Stimulated activated naive CD4-positive, alpha-beta T cell (primary cell): ENCODE data around the gene SLC25A43.
"Not testable (repeated sequence)": the region's sequence is repeated elsewhere in the genome, so short reads cannot be mapped to it uniquely, and the experiment has no call there.

Source experiments
- DNase-seq, 6 experiments: peaks; one replicate each; lab custom pipeline; 2025; lab: John Stamatoyannopoulos, UW

The SLC25A43 gene

DNA sequence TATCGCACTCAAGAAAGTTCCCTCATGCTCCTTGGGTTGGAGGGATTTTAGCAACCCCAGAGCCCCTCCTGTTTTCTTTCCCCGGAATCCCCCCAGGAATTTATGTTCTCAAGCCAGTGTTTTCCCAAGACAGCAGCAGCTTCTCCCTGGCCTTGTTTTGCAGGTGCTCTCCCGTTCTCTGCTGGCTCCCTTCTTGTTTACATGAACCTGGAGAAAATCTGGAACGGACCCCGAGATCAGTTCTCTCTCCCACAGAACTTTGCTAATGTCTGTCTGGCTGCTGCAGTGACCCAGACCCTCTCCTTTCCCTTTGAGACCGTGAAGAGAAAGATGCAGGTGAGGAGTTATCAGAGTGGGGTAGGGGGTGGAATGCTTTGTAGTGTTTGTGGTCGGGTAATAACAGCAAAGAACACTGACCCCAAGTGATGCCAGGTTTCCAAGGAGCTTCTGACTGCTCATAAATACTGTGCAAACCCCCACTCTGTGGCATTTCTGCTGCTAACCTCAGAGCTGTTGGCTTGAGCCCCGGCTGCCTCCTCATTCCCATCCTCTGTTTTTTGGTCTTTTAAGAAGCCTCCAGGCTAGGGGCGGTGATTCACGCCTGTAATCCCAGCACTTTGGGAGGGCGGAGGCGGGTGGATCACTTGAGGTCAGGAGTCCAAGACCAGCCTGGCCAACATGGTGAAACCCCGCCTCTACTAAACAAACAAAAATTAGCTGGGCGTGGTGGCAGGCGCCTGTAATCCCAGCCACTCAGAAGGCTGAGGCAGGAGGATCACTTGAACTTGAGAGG, 11.1 kb downstream of the SLC25A43 start:
- no peak for DNase-seq

DNA sequence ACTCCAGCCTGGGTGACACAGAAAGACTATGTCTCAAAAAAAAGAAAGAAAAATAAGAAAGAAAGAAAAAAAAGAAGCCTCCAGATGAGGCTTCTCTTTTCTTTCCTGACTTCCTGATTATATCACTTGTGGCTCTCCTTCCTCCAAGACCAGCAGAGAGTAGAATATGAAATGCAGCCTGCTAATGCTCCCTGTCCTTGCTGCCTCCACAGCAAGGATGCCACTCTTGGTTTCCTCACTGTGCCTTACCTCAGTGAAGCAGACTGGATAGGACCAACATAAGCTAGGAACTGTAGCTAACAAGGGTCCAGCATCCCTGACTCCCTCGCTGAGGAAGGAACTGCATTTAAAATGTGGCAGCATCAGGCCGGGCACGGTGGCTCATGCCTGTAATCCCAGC, 11.7 kb downstream of the SLC25A43 start:
- DNase-seq, result no peak

DNA sequence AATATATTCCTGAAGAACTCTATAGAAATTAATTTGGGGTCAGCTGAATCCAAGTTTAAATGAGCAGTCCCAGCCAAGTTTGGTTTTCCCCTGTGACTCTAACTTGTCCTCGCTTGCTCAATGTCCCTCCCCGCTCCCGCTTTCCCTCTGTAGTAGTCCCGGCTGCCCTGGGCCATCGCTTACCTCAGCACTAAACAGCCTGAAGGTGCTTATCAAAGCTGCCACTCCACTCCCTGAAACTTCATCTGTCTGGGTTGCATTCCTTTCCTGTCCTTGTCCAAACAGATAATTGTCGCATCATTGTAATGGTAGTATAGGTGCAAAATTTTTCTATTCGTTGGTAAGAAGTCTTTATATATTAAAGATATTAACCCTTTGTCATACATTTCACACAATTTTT, 12.8 kb downstream of the SLC25A43 start:
- DNase-seq, result no peak

DNA sequence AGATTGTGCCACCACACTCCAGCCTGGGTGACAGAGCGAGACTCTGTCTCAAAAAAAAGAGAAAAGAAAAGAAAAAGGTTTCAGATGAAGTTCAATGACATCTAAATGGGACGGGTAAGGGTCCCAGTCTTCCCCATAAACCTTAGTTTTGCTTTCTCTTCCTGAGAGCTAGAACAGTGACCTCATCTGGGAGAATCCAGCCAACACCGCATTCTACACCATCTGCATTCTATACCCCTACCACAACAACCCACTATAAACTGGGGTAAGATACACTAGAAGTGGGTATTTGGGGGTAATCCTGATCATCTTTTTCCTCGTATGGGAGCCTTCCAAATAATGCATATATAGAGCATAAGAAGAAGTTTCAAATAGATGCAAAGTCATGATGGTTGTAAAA, 18.2 kb downstream of the SLC25A43 start:
- DNase-seq, result no peak

DNA sequence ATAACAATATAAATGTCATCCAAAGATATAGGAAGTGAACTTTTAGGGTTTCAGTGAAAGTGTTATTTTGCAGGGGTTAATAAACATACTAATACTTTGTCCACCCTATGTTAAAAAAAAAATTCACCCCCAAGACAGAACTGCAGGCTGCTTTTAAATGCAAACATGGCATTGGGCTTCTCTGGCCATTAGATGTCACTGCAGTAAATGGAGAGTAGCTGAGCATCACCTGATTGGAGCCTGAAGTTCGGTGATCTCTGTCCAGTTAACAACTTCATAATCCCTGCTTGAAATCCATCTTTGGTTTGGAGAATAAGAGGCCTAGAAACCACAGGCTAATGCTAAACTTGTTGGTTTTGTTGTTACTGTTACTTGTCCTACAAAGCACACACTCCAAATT, 18.7 kb downstream of the SLC25A43 start:
- DNase-seq, result no peak

DNA sequence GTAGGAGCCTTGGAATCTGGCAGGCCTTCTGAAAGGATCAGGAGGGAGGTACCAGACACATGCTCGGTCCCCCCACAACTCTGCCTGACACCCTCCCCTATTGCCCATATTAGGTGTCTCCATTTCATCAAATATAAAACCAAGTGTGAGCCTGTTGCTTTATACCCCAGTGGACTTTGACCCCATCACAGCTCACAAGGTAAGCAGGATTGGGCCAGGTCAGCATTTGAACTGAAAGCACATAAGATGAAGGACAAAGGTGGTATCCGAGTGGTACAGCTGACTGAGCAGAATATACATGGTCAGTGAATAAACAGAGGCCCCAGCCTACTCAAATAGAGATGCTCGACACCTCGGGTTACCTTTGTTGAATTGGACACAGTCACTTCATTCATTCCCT, 20.0 kb downstream of the SLC25A43 start:
- DNase-seq, result no peak

DNA sequence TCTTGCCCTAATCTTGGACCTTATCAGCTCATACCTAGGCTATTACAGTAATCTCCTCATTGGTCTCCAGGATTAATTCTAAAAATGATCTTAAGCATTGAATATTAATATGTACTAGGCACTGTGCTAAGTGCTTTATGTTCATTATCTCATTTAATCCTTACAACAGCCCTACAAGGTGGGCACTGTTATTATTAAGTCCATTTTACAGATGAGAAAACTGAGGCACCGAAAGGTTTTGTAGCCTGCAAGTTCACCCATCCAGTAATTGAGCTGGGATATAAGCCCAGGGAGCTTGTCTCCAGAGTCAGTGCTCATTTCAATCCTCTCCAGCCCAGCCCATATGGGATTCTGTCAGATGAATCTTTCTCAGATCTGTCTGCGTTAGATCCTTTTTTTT, 20.8 kb downstream of the SLC25A43 start:
- no peak for DNase-seq

DNA sequence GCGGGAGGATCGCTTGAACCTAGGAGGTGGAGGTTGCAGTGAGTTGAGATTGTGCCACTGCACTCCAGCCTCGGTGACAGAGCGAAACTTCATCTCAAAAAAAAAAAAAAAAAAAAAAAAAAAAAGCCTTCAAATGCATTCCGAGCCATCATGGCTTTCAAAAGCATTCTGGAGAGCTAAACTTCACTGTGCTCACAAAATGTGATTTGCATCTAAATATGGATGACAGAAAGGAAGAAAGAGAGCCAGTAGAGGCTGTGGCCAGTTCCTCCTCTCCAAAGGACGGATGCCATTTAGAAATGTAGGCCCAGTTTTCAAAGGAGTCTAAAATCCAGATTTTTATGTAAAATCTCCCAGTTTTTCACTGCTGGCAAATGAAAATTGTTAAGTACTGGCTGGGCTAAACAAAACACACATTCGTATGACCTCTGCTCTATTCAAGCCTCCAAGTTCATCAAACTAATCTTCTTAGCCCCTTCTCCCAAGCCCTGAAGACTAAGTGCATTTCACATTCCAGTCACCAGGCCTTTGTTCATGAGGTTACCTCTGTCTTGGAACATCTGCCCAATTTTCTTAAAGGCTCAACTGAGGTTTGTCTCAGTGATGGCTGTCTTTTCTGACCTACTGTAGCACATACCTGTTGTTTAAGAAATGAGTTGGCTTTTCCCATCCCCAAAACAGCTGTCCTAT, 22.0 kb downstream of the SLC25A43 start:
- no peak for DNase-seq

DNA sequence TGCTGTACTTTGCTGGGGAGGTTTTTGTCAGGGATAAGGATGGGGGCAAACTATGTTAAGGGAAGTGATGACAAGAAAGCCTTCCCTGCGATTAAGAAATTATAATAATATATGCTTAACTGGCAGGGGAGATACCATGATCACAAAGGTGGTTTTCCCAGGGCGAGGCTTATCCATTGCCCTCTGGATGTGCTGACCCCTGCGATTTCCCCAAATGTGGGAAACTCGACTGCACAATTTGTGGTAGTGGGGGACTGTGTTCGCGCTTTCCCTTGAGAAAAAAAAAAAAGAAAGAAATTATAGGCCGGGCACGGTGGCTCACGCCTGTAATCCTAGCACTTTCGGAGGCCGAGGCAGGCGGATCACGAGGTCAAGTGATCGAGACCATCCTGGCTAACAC, 24.5 kb downstream of the SLC25A43 start:
- no peak for DNase-seq

DNA sequence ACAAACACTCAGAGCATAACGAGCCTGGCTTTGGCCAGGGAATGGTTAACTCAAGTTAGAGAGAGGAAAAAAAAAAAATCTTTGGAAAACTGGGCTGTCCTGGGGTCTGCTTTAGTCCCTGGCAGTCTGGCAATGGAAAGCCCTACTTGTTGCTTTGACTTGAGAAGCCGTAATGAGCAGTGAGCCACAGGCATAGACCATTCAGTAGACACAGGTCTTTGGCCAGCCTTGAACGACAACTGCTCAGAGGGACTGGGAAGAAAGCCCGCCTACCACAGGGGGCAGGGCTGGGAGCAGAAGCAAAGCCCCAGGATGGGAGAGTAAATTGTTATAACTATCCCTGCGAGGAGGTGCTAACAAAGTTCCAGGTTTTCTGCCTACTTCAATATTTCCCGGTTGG, 25.9 kb downstream of the SLC25A43 start:
- no peak for DNase-seq

DNA sequence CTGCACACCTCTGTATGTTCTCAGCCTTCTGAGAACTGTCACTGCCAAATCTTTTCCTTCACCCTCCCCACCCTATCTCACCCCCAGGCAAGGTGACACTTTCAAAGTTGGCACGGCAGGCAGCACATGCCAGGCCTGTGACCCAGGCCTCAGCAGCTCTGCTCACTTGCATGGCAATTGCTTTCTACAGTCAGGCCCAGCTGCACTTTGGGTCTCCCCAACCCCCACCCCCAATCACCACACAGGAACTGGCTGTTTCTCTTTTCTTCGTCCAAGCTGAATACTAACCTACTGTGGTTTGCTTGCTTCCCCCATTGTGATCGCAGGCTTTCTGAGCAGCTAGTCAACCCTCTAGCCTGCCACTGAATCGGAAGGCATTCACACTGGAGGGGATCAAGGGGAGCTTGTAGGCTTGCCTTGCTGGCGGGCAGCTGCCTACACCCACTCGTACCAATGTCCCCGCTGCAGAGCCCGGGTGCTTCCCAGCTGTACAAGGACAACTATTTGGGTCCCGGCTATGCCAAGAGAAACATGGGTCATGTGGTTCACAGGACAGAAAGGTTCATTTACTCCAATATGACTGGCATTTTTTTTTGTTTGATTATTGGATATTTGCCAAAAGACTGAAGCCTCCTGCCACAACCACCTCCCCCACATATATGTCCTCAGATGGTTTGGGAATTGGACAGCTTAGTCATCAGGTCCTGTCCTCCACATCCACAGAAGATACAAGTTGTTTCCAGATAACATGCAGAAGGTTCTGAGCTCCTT, 28.1 kb downstream of the SLC25A43 start:
- peak in 1 of 6 experiments; percentile 5 for DNase-seq

DNA sequence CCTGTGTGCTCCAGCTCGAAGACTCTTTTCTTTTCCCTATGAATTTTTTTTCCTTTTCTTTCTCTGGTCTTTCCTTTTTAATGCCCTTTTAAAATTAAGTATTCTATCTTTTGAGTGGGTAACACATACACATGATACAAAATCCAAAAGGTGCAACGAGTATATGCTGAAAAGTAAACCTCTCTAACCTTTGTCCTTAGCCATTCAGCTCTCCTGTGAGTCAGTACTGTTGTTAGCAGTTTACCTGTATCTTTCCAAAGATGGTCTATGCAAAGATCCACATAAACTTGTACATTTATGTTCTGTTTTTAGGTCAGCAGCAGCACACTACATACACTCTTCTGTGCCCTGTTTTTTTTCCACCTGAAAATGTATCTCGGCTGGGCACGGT, 28.7 kb downstream of the SLC25A43 start:
- DNase-seq, result no peak

DNA sequence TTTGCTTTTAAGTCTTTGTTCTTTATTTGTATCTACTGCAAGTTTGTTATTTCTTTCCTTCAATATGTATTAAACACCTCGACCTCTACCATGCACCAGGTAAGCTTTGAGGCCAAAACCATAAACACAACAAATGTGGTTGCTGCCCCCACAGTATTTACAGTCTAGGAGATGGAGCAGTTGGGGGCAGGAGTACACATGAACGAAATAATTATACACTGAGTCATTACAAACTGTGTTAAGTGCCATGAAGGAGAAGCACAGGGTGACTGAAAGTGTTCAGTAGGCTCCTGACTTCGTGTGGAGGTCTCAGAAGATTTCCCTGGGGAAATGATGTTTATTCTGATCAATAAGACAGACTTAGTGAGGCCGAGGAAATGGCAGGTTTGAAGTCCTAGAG, 30.3 kb downstream of the SLC25A43 start:
- no peak for DNase-seq

DNA sequence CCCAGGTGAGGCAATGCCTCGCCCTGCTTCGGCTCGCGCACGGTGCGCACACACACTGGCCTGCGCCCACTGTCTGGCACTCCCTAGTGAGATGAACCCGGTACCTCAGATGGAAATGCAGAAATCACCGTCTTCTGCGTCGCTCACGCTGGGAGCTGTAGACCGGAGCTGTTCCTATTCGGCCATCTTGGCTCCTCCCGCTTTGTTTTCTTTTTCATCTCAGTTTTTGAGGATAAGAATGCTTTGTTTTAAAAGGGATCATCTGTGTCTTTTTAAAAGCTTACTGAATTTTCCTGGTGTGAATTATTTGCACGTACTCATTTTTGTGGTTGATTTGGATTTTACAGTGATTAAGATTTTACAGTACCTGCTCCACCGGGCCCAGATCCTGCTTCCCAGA, 42.2 kb downstream of the SLC25A43 start:
- DNase-seq, result not testable (repeated sequence)

DNA sequence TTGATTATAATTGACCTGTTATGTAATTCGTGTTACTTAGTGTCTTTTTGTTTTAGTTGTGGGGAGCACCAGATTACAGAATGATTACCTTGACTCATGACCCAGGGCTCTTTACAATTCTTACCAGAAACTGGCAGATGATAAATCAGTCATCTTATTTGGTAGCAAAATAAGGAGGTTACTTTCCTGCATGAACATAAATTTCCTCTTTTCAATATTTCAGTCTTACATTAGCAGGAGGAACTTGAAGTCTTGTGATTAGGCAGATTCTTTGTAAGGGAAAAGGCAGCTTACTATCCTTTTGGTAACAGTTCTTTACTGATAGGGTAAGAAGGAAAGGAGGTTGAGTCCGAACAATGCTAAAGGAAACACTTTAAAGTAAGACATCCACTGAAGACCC, 43.1 kb downstream of the SLC25A43 start:
- DNase-seq, result no peak

DNA sequence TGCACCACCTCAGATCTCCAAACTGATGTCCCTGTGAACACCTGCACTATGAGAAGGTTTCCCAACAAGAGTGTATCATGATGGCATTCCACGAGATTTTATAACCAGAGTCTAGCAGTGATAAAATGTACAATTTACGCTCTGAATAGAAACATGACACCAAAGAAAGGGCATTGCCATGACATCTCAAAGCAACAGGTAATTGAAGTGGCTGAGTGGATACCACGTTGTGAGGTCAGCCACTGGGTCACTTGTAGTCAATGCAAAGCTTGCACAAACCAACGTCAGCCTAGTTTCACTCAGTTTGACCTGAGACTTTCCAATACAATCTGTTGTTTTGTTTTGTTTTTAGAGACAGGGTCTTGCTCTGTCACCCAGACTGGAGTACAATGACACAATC, 54.1 kb downstream of the SLC25A43 start:
- no peak for DNase-seq

DNA sequence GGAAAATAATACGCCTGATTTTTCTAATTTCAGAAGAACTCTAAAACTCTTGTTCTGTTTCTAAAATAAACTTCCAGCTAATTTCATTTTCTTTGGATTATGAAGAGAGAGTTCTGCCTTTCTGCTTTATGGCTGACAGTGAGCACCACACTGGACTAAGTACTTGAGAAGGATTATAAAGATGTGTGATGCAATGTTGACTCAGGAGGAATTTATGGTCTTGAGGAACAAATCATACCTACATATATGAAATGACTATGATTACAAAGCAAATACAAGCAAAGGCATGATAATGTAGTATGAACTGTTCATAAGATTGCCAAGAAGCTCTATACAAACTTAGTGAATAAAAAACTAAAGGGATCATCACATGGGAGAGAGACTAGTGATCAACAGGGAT, 56.1 kb downstream of the SLC25A43 start:
- DNase-seq, result no peak

DNA sequence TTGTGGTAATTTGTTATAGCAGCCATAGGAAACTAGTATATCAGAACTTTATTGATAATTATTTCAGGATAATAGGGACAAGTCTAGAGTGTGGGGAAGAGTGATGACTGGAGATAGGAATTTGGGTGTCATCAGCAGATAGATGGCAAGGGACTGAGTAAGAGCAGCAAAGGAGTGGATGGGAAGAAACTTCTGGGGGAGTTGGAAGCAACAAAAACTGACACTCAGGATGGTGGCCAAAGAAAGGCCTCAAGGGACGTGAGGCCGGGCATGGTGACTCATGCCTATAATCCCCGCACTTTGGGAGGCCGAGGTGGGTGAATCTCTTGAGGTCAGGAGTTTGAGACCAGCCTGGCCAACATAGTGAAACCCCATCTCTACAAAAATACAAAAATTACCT, 60.0 kb downstream of the SLC25A43 start:
- no peak for DNase-seq

DNA sequence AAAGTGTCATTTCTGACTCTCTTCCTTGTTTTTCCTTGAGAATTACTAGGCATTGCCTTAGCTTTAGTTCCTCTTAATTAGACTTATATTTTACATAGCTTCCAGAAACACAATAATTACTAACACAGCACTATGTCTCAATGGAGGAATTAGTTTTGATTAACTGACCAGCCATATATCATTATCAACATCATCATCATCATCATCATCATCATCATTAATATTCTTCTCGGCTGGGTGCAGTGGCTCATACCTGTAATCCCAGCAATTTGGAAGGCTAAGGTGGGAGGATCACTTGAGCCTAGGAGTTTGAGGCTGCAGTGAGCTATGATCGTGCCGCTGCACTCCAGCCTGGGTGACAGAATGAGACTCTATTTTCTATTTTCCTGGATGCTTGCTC, 66.4 kb downstream of the SLC25A43 start:
- no peak for DNase-seq

DNA sequence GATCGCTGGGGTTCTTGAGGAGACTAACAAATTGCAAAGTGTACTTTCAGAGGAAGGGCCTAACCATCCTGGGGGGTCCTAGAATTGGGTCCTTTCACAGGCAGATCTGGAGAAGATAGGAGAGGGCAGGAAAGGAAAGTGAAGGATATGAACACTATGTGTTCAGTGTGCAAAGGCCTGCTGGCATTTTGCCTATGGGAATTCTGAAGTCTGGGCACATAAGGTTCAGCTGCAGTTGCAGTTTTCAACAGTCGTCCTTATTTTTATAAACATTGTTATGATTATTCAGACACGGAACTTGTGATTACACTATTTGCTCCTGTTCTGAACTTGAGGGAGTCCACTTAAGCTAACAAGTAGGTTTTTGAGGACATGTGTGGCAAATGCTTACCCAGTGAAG, 67.8 kb downstream of the SLC25A43 start:
- DNase-seq, result no peak

DNA sequence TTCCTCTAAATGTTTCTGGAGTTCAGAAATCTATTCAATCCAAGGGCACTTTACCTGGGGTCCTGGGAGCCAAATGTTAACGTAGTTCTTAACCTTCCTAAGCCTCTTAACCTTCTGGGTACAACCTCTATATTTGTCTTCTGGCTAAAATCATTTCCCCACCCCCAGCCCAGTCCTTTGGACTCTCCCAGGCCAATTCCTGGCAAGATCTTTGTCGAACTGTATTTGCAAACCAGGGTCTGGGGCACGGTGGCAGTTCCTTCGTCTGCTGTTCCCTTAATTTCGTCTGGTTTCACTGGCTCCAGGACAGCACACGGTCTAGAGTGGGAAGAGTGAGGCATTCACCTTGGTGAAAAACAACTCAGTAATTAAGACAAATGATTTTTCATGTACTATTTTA, 68.3 kb downstream of the SLC25A43 start:
- DNase-seq, result no peak

DNA sequence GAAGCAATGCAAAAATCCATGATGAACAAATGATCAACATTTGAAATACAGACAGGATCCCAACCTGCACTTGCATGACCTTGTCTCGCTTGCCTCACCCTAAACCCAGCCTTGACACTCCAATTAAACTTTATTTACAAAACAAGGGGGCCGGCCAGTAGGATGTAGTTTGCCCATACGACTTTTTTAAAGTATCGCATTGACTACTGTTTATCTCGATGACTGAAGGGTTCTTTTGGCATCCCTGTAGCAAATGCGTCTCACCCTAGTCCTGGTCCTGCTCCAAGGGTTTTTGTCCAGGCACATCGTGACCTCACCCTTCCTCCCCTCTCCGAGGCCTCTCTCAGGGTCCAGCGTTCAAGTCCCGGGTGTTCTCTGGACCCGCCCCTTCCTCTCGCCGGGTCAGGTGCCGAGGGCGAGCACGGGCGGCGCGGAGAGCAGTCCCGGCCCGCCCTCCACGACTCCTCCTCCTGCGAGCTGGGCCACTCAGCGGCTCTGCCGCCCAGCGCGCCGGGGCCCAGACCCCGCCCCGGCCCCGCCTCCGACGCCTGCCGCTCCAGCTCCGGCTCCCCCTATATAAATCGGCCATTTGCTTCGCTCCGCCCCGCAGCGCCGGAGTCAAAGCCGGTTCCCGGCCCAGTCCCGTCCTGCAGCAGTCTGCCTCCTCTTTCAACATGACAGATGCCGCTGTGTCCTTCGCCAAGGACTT, 68.9 kb downstream of the SLC25A43 start, which contains the start of gene SLC25A5:
SLC25A5 (plus strand) TSS at position 603 of the 709 bp plus-strand sequence; CDS start at position 675, 72 bp downstream.
- peak; percentile 71 to 83 (median 76) for DNase-seq
